Measurements from ENCODE around the gene ABHD12B.

GRCh38 chr14:50823762-50824636 lies 47.9 kb upstream of the ABHD12B start:
- TF ChIP-seq, protein P1, sequence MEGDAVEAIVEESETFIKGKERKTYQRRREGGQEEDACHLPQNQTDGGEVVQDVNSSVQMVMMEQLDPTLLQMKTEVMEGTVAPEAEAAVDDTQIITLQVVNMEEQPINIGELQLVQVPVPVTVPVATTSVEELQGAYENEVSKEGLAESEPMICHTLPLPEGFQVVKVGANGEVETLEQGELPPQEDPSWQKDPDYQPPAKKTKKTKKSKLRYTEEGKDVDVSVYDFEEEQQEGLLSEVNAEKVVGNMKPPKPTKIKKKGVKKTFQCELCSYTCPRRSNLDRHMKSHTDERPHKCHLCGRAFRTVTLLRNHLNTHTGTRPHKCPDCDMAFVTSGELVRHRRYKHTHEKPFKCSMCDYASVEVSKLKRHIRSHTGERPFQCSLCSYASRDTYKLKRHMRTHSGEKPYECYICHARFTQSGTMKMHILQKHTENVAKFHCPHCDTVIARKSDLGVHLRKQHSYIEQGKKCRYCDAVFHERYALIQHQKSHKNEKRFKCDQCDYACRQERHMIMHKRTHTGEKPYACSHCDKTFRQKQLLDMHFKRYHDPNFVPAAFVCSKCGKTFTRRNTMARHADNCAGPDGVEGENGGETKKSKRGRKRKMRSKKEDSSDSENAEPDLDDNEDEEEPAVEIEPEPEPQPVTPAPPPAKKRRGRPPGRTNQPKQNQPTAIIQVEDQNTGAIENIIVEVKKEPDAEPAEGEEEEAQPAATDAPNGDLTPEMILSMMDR (conservative IDR thresholded peaks at IDR 0.05; ENCODE audit: low read depth, low read length): no peak
- TF ChIP-seq EZH2 (IDR thresholded peaks at IDR 0.05; ENCODE audit: borderline replicate concordance, low read depth, low read length, poor library complexity, severe bottlenecking): no peak

Data from A673 (cell line).